ENCODE results near the gene TCP10L.

DNA sequence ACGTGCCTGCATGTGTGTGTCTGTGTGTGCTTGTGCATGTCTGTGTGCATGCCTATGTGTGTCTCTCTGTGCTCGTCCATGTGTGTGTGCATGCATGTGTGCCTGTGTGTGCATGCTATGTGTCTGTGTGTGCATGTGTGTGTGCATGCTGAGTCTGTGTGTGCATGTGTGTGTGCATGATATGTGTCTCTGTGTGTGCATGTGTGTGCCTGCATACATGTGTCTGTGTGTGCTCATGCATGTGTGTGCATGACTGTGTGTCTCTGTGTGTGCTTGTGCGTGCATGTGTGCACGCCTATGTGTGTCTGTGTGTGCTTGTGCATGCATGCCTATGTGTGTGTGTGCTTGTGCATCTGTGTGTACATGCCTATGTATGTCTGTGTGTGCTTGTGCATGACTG lies 52.3 kb downstream of the TCP10L start:
- TF ChIP-seq, protein P1, sequence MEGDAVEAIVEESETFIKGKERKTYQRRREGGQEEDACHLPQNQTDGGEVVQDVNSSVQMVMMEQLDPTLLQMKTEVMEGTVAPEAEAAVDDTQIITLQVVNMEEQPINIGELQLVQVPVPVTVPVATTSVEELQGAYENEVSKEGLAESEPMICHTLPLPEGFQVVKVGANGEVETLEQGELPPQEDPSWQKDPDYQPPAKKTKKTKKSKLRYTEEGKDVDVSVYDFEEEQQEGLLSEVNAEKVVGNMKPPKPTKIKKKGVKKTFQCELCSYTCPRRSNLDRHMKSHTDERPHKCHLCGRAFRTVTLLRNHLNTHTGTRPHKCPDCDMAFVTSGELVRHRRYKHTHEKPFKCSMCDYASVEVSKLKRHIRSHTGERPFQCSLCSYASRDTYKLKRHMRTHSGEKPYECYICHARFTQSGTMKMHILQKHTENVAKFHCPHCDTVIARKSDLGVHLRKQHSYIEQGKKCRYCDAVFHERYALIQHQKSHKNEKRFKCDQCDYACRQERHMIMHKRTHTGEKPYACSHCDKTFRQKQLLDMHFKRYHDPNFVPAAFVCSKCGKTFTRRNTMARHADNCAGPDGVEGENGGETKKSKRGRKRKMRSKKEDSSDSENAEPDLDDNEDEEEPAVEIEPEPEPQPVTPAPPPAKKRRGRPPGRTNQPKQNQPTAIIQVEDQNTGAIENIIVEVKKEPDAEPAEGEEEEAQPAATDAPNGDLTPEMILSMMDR (IDR thresholded peaks at IDR 0.05), result no peak
- no peak for TF ChIP-seq EP300 (IDR thresholded peaks at IDR 0.05)
- TF ChIP-seq POLR2A (IDR thresholded peaks at IDR 0.05), result no peak
- no peak for TF ChIP-seq POLR2AphosphoS5 (IDR thresholded peaks at IDR 0.05)
